ENCODE results near the gene NDUFAF8. TPM values are rescaled to one million over a fixed set of nuclear protein-coding genes. Genes with fewer than 3 reads are reported as not detected.

NDUFAF8 gene
- total RNA-seq, 1 experiment from 2014 or later: 65.0 TPM

- ChIA-PET CTCF (interaction anchor here (1.0 to 3.8 kb wide), 2 partner anchors 57 to 232 kb away, joined by 3 to 28 read pairs; no protein-coding TSS in a partner anchor), POLR2A (no interaction called here)
- H3K27me3 ChIP-seq (replicated peaks; ENCODE audit: control insufficient read depth, insufficient read depth, low read length): no peaks in the 10 kb centered on the region
- Mint-ChIP-seq H3K9me3 (ENCODE audit: unreplicated experiment) (no peaks in the 10 kb centered on the region), H3K4me3 (ENCODE audit: unreplicated experiment) (no peak overlapping the region), H3K4me1 (ENCODE audit: low read depth, unreplicated experiment) (no peaks in the 10 kb centered on the region), H3K27me3 (ENCODE audit: insufficient read depth, unreplicated experiment) (no peaks in the 10 kb centered on the region), H3K27ac (ENCODE audit: unreplicated experiment) (no peak overlapping the region), H3K36me3 (ENCODE audit: insufficient read depth, unreplicated experiment) (peaks cover 52% of the 10 kb centered on the region)
- intact Hi-C loops (cut with micrococcal nuclease; ENCODE audit: unreplicated experiment): no loop called here
- no peak for DNase-seq
- H3K36me3 ChIP-seq (ENCODE audit: control insufficient read depth, insufficient read depth, low read length): peaks cover 3% of the 10 kb centered on the region; the same call in 1 of the 2 replicates
- H3K4me1 ChIP-seq: no peaks in the 10 kb centered on the region
- no peak for TF ChIP-seq CTCF (IDR thresholded peaks at IDR 0.05; ENCODE audit: insufficient read depth in 1 of 2, low read depth in 1 of 2, low read length in 1 of 2, severe bottlenecking in 1 of 2, unreplicated experiment in 1 of 2)
- peaks cover 6% of the 10 kb centered on the region; the same call in 1 of the 2 replicates for H3K9me3 ChIP-seq
- H3K4me3 ChIP-seq (ENCODE audit: low read depth, low read length): no peak overlapping the region
- BruUV-seq (replicated peaks): TSS peak; percentile 22
Observed at GRCh38 chr17:81252326-81252986, 13.3 kb downstream of the NDUFAF8 start.

- peaks cover 6% of the 10 kb centered on the region; the same call in 1 of the 2 replicates for H3K9me3 ChIP-seq
- H3K4me3 ChIP-seq (ENCODE audit: low read depth, low read length): no peak overlapping the region
- POLR2A ChIA-PET: no interaction called here
- Mint-ChIP-seq H3K4me3 (ENCODE audit: unreplicated experiment) (no peak overlapping the region), H3K27ac (ENCODE audit: unreplicated experiment) (no peak overlapping the region), H3K4me1 (ENCODE audit: low read depth, unreplicated experiment) (no peaks in the 10 kb centered on the region), H3K27me3 (ENCODE audit: insufficient read depth, unreplicated experiment) (no peaks in the 10 kb centered on the region), H3K9me3 (ENCODE audit: unreplicated experiment) (no peaks in the 10 kb centered on the region), H3K36me3 (ENCODE audit: insufficient read depth, unreplicated experiment) (peaks cover 49% of the 10 kb centered on the region)
- CTCF ChIA-PET: interaction anchor here (1.0 to 3.8 kb wide), 2 partner anchors 57 to 231 kb away, joined by 3 to 28 read pairs; no protein-coding TSS in a partner anchor
- no TSS peak for BruUV-seq (replicated peaks)
- H3K27me3 ChIP-seq (replicated peaks; ENCODE audit: control insufficient read depth, insufficient read depth, low read length): no peaks in the 10 kb centered on the region
- no peak for TF ChIP-seq CTCF (IDR thresholded peaks at IDR 0.05; ENCODE audit: insufficient read depth in 1 of 2, low read depth in 1 of 2, low read length in 1 of 2, severe bottlenecking in 1 of 2, unreplicated experiment in 1 of 2)
- no peaks in the 10 kb centered on the region for H3K4me1 ChIP-seq
- DNase-seq: no peak
- intact Hi-C loops (cut with micrococcal nuclease; ENCODE audit: unreplicated experiment): loop anchor here (1.0 kb wide), 2 partner anchors 231 to 348 kb away; no protein-coding TSS in a partner anchor
- H3K36me3 ChIP-seq (ENCODE audit: control insufficient read depth, insufficient read depth, low read length): peaks cover 3% of the 10 kb centered on the region; the same call in 1 of the 2 replicates
Observed at GRCh38 chr17:81252987-81253329, 13.8 kb downstream of the NDUFAF8 start.

- CTCF ChIA-PET: interaction anchor here (1.0 to 3.8 kb wide), 2 partner anchors 56 to 231 kb away, joined by 3 to 28 read pairs; no protein-coding TSS in a partner anchor
- peak in 1 of 2 experiments; percentile 66 for DNase-seq
- no peaks in the 10 kb centered on the region for H3K27me3 Mint-ChIP-seq (ENCODE audit: insufficient read depth, unreplicated experiment)
- H3K4me3 Mint-ChIP-seq (ENCODE audit: unreplicated experiment): no peak overlapping the region
- Histone ChIP-seq H3K36me3 (ENCODE audit: control insufficient read depth, insufficient read depth, low read length) (peaks cover 3% of the 10 kb centered on the region; the same call in 1 of the 2 replicates), H3K4me1 (no peaks in the 10 kb centered on the region), H3K9me3 (peaks cover 6% of the 10 kb centered on the region; the same call in 1 of the 2 replicates), H3K27me3 (replicated peaks; ENCODE audit: control insufficient read depth, insufficient read depth, low read length) (no peaks in the 10 kb centered on the region), H3K4me3 (ENCODE audit: low read depth, low read length) (no peak overlapping the region)
- peaks cover 43% of the 10 kb centered on the region for H3K36me3 Mint-ChIP-seq (ENCODE audit: insufficient read depth, unreplicated experiment)
- intact Hi-C loops (cut with micrococcal nuclease; ENCODE audit: unreplicated experiment): loop anchor here (1.0 kb wide), 2 partner anchors 231 to 348 kb away; no protein-coding TSS in a partner anchor
- H3K4me1 Mint-ChIP-seq (ENCODE audit: low read depth, unreplicated experiment): no peaks in the 10 kb centered on the region
- no peak overlapping the region for H3K27ac Mint-ChIP-seq (ENCODE audit: unreplicated experiment)
- BruUV-seq (replicated peaks): no TSS peak
- POLR2A ChIA-PET: no interaction called here
- TF ChIP-seq CTCF (IDR thresholded peaks at IDR 0.05; ENCODE audit: insufficient read depth in 1 of 2, low read depth in 1 of 2, low read length in 1 of 2, severe bottlenecking in 1 of 2, unreplicated experiment in 1 of 2): peak; percentile 64 to 94
- no peaks in the 10 kb centered on the region for H3K9me3 Mint-ChIP-seq (ENCODE audit: unreplicated experiment)
Observed at GRCh38 chr17:81253358-81254131, 14.4 kb downstream of the NDUFAF8 start.
